Liver (tissue), 9 donors: ENCODE data around the gene TSPAN5. TPM values are rescaled to one million over a fixed set of nuclear protein-coding genes. Genes with fewer than 3 reads are reported as not detected.

Source experiments
- DNase-seq: peaks from one replicate; pipeline ENCODE4 v3.0.0-alpha.2; 2017; ENCODE audit warnings: low spot score
- H3K27ac ChIP-seq, 2 donors: one replicate each; pipeline ENCODE4 v1.7.0; 2013; ENCODE audit warnings: inconsistent platforms in 2 of 2, low read length in 2 of 2, control low read depth in 1 of 2, low read depth in 1 of 2, mild to moderate bottlenecking in 1 of 2
- H3K27me3 ChIP-seq, 4 donors: one replicate each; pipeline versions ENCODE4 v1.6.1 to v1.7.0; 2013; ENCODE audit warnings: low read length in 3 of 4, inconsistent platforms in 1 of 4, mild to moderate bottlenecking in 1 of 4, moderate library complexity in 1 of 4; ENCODE audit not compliant: control insufficient read depth in 4 of 4, insufficient read depth in 4 of 4
- H3K36me3 ChIP-seq, 4 donors: one replicate each; pipeline versions ENCODE4 v1.6.1 to v1.7.0; 2013; ENCODE audit warnings: low read length in 3 of 4, mild to moderate bottlenecking in 3 of 4, low read depth in 1 of 4, moderate library complexity in 1 of 4; ENCODE audit not compliant: control insufficient read depth in 4 of 4, insufficient read depth in 3 of 4
- H3K4me1 ChIP-seq, 4 donors: one replicate each; pipeline versions ENCODE4 v1.6.1 to v1.7.0; 2013; ENCODE audit warnings: low read length in 3 of 4, mild to moderate bottlenecking in 3 of 4, moderate library complexity in 1 of 4; ENCODE audit not compliant: control insufficient read depth in 4 of 4, insufficient read depth in 4 of 4
- H3K4me3 ChIP-seq, 3 donors: one replicate each; pipeline versions ENCODE4 v1.6.1 to v1.7.0; 2013; ENCODE audit warnings: low read length in 3 of 3, control low read depth in 1 of 3, low read depth in 1 of 3, mild to moderate bottlenecking in 1 of 3
- H3K9ac ChIP-seq, 2 donors: one replicate each; pipeline ENCODE4 v1.7.0; 2013; ENCODE audit warnings: low read length in 2 of 2, mild to moderate bottlenecking in 2 of 2, moderate library complexity in 2 of 2, control low read depth in 1 of 2, low read depth in 1 of 2
- H3K9me3 ChIP-seq, 4 donors: one replicate each; pipeline versions ENCODE4 v1.6.1 to v1.7.0; 2013; ENCODE audit warnings: low read length in 3 of 4; ENCODE audit not compliant: control insufficient read depth in 4 of 4
- ATF3 ChIP-seq: IDR thresholded peaks from 2 replicates; pipeline ENCODE4 v1.6.1; 2016; ENCODE audit warnings: antibody characterized with exemption
- EGR1 ChIP-seq, 2 donors: IDR thresholded peaks; 2 replicates each; pipeline ENCODE4 v1.6.1; 2016 to 2018; ENCODE audit warnings: antibody characterized with exemption in 2 of 2, low read depth in 2 of 2
- FOXA1 ChIP-seq: IDR thresholded peaks from 2 replicates; pipeline ENCODE4 v1.6.1; 2016; ENCODE audit warnings: antibody characterized with exemption
- FOXA2 ChIP-seq: IDR thresholded peaks from 2 replicates; pipeline ENCODE4 v1.6.1; 2016; ENCODE audit warnings: antibody characterized with exemption
- GABPA ChIP-seq, 2 donors: IDR thresholded peaks in 1 of 2; conservative IDR thresholded peaks in 1 of 2; 2 replicates each; pipeline ENCODE4 v1.6.1; 2016; ENCODE audit warnings: antibody characterized with exemption in 2 of 2, mild to moderate bottlenecking in 1 of 2, moderate library complexity in 1 of 2
- HNF4A ChIP-seq, 2 donors: conservative IDR thresholded peaks; 2 replicates each; pipeline ENCODE4 v1.6.1; 2016; ENCODE audit warnings: antibody characterized with exemption in 2 of 2, mild to moderate bottlenecking in 2 of 2
- HNF4G ChIP-seq: IDR thresholded peaks from 2 replicates; pipeline ENCODE4 v1.6.1; 2016; ENCODE audit warnings: antibody characterized with exemption
- JUND ChIP-seq, 2 donors: IDR thresholded peaks; 2 replicates each; pipeline ENCODE4 v1.6.1; 2016; ENCODE audit warnings: antibody characterized with exemption in 2 of 2
- NR2F2 ChIP-seq: IDR thresholded peaks from 2 replicates; pipeline ENCODE4 v1.6.1; 2016; ENCODE audit warnings: antibody characterized with exemption
- RAD21 ChIP-seq, 2 donors: IDR thresholded peaks; 2 replicates each; pipeline ENCODE4 v1.6.1; 2016; ENCODE audit warnings: antibody characterized with exemption in 2 of 2, mild to moderate bottlenecking in 2 of 2
- RXRA ChIP-seq, 2 donors: IDR thresholded peaks; 2 replicates each; pipeline ENCODE4 v1.6.1; 2017 to 2018; ENCODE audit warnings: antibody characterized with exemption in 2 of 2, mild to moderate bottlenecking in 1 of 2
- SP1 ChIP-seq: IDR thresholded peaks from 2 replicates; pipeline ENCODE4 v1.6.1; 2018; ENCODE audit warnings: antibody characterized with exemption, mild to moderate bottlenecking
- TAF1 ChIP-seq: conservative IDR thresholded peaks from 2 replicates; pipeline ENCODE4 v1.6.1; 2016; ENCODE audit warnings: antibody characterized with exemption, mild to moderate bottlenecking
- YY1 ChIP-seq: IDR thresholded peaks from 2 replicates; pipeline ENCODE4 v1.6.1; 2016; ENCODE audit warnings: antibody characterized with exemption, mild to moderate bottlenecking
- ZBTB33 ChIP-seq: IDR thresholded peaks from 2 replicates; pipeline ENCODE4 v1.6.1; 2016; ENCODE audit warnings: antibody characterized with exemption
- WGBS: extraction: QIAGEN DNeasy Blood & Tissue Kit; methylation state at CpG from one replicate; pipeline ENCODE4 v1.1.7; 2013; 5-methylcytosine and 5-hydroxymethylcytosine counted together
- polyA plus RNA-seq, 2 donors: library from polyadenylated mRNA; stranded (reverse) in 1 of 2; unstranded in 1 of 2; fragments of 200-250 nt in 1 of 2; fragments of >200 nt in 1 of 2; fragmentation: Nextera tagmentation in 1 of 2; extraction: Ambion mirVana in 1 of 2; gene quantifications; one replicate each; pipeline versions ENCODE4 v1.2.1 to v1.2.3, GENCODE V29; 2013 to 2015
- total RNA-seq, 2 donors: library from RNA; depleted of rRNA; stranded (reverse); fragments of >200 nt; gene quantifications; one replicate each; pipeline ENCODE4 v1.2.3, GENCODE V29; 2014
- TF ChIP-seq, protein P1 (sequence below): fragments of 150-350 bp; IDR thresholded peaks from 2 replicates; pipeline ENCODE4 v1.5.1; 2017; ENCODE audit warnings: improper control_type of control experiment, low read depth, low read length; ENCODE audit not compliant: missing input control
- TF ChIP-seq, protein P2 (sequence below): IDR thresholded peaks from 2 replicates; pipeline ENCODE4 v1.6.1; 2016; ENCODE audit warnings: antibody characterized with exemption, mild to moderate bottlenecking
- TF ChIP-seq, protein P3 (sequence below): IDR thresholded peaks from 2 replicates; pipeline ENCODE4 v1.6.1; 2016; ENCODE audit warnings: antibody characterized with exemption
- donor health status: healthy.
- donor health status: healthy.
- donor health status: healthy.
- donor health status: healthy.
- donor health status: healthy.

The TSPAN5 gene
- total and polyA plus RNA-seq, 4 donors = 0.36 to 54.0 (median 0.63) TPM

GRCh38 chr4:98555798-98556445, 102.5 kb downstream of the TSPAN5 start:
- WGBS = 79% methylated on average over 10 of the region's 10 CpGs
- Histone ChIP-seq H3K36me3 (no peaks in the 10 kb centered on the region), H3K27me3 (no peaks in the 10 kb centered on the region), H3K4me3 (no peak overlapping the region), H3K9me3 (no peaks in the 10 kb centered on the region), H3K9ac (no peak overlapping the region), H3K4me1 (no peaks in the 10 kb centered on the region), H3K27ac (no peak overlapping the region)
- no peak for DNase-seq
- no peak for TF ChIP-seq SP1
- TF ChIP-seq RAD21 (IDR thresholded peaks at IDR 0.05) = no peak
- TF ChIP-seq GABPA (IDR thresholded peaks at IDR 0.05 in 1 of 2, conservative IDR thresholded peaks at IDR 0.05 in 1 of 2) = no peak
- no peak for TF ChIP-seq HNF4G
- TF ChIP-seq, protein P1, sequence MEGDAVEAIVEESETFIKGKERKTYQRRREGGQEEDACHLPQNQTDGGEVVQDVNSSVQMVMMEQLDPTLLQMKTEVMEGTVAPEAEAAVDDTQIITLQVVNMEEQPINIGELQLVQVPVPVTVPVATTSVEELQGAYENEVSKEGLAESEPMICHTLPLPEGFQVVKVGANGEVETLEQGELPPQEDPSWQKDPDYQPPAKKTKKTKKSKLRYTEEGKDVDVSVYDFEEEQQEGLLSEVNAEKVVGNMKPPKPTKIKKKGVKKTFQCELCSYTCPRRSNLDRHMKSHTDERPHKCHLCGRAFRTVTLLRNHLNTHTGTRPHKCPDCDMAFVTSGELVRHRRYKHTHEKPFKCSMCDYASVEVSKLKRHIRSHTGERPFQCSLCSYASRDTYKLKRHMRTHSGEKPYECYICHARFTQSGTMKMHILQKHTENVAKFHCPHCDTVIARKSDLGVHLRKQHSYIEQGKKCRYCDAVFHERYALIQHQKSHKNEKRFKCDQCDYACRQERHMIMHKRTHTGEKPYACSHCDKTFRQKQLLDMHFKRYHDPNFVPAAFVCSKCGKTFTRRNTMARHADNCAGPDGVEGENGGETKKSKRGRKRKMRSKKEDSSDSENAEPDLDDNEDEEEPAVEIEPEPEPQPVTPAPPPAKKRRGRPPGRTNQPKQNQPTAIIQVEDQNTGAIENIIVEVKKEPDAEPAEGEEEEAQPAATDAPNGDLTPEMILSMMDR = no peak
- TF ChIP-seq YY1 = no peak
- TF ChIP-seq, protein P2, sequence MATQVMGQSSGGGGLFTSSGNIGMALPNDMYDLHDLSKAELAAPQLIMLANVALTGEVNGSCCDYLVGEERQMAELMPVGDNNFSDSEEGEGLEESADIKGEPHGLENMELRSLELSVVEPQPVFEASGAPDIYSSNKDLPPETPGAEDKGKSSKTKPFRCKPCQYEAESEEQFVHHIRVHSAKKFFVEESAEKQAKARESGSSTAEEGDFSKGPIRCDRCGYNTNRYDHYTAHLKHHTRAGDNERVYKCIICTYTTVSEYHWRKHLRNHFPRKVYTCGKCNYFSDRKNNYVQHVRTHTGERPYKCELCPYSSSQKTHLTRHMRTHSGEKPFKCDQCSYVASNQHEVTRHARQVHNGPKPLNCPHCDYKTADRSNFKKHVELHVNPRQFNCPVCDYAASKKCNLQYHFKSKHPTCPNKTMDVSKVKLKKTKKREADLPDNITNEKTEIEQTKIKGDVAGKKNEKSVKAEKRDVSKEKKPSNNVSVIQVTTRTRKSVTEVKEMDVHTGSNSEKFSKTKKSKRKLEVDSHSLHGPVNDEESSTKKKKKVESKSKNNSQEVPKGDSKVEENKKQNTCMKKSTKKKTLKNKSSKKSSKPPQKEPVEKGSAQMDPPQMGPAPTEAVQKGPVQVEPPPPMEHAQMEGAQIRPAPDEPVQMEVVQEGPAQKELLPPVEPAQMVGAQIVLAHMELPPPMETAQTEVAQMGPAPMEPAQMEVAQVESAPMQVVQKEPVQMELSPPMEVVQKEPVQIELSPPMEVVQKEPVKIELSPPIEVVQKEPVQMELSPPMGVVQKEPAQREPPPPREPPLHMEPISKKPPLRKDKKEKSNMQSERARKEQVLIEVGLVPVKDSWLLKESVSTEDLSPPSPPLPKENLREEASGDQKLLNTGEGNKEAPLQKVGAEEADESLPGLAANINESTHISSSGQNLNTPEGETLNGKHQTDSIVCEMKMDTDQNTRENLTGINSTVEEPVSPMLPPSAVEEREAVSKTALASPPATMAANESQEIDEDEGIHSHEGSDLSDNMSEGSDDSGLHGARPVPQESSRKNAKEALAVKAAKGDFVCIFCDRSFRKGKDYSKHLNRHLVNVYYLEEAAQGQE = no peak
- no peak for TF ChIP-seq TAF1
- TF ChIP-seq RXRA (IDR thresholded peaks at IDR 0.05) = no peak
- no peak for TF ChIP-seq EGR1 (IDR thresholded peaks at IDR 0.05; ENCODE audit: low read depth in 2 of 2)
- no peak for TF ChIP-seq FOXA1
- TF ChIP-seq FOXA2 = no peak
- no peak for TF ChIP-seq NR2F2
- TF ChIP-seq, protein P3, sequence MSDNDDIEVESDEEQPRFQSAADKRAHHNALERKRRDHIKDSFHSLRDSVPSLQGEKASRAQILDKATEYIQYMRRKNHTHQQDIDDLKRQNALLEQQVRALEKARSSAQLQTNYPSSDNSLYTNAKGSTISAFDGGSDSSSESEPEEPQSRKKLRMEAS = no peak
- TF ChIP-seq ATF3 = no peak
- no peak for TF ChIP-seq ZBTB33
- TF ChIP-seq HNF4A (conservative IDR thresholded peaks at IDR 0.05) = no peak
- TF ChIP-seq JUND (IDR thresholded peaks at IDR 0.05) = no peak
